Thyroid gland (tissue), 4 donors: Measurements from ENCODE around the gene OR56A5. TPM values are rescaled to one million over a fixed set of nuclear protein-coding genes. Genes with fewer than 3 reads are reported as not detected.

Source experiments
- DNase-seq, 2 donors: peaks; one replicate each; pipeline ENCODE4 v3.0.0-alpha.2; 2019
- H3K27ac ChIP-seq, 3 donors: fragments of 200-600 bp; sonication (generic); 1 replicate in 2 of 3; 2 replicates in 1 of 3; pipeline ENCODE4 v1.5.1; 2016 to 2019; ENCODE audit warnings: mild to moderate bottlenecking in 1 of 3, moderate library complexity in 1 of 3
- H3K27me3 ChIP-seq: fragments of 200-600 bp; sonication (generic); one replicate; pipeline ENCODE4 v1.5.1; 2019
- H3K36me3 ChIP-seq, 2 donors: fragments of 200-600 bp; sonication (generic); one replicate each; pipeline ENCODE4 v1.5.1; 2016 to 2019
- H3K4me1 ChIP-seq, 2 donors: fragments of 200-600 bp; sonication (generic); one replicate each; pipeline ENCODE4 v1.5.1; 2017 to 2019
- H3K4me3 ChIP-seq, 3 donors: fragments of 200-600 bp; sonication (generic); replicated peaks in 1 of 3; 1 replicate in 2 of 3; 2 replicates in 1 of 3; pipeline ENCODE4 v1.5.1; 2016; ENCODE audit warnings: mild to moderate bottlenecking in 1 of 3
- H3K9me3 ChIP-seq: fragments of 200-600 bp; sonication (generic); one replicate; pipeline ENCODE4 v1.5.1; 2017
- POLR2A ChIP-seq, 2 donors: fragments of 450-650 bp; IDR thresholded peaks; one replicate each; pipeline ENCODE4 v1.6.1; 2017; ENCODE audit warnings: antibody characterized with exemption in 2 of 2, mild to moderate bottlenecking in 2 of 2, moderate library complexity in 1 of 2
- WGBS, 2 donors: methylation state at CpG; one replicate each; pipeline ENCODE4 v1.1.5; 2017; 5-methylcytosine and 5-hydroxymethylcytosine counted together
- intact Hi-C: fragments of 100-400 bp; cut with DNase I; formaldehyde crosslinking; loops from one replicate; pipeline ENCODE4 v1.15.1; 2023
- total RNA-seq, 4 donors: library from RNA; depleted of rRNA; stranded (reverse); fragments of >200 nt; gene quantifications; one replicate each; pipeline ENCODE4 v1.2.3, GENCODE V29; 2016
- TF ChIP-seq, protein P1 (sequence below), 6 experiments: fragments of 200-600 bp in 3 of 6; fragments of 450-650 bp in 3 of 6; sonication (generic) in 3 of 6; IDR thresholded peaks; one replicate each; pipeline ENCODE4 v1.5.1; 2016 to 2019; ENCODE audit warnings: antibody characterized with exemption in 6 of 6, mild to moderate bottlenecking in 2 of 6, inconsistent platforms in 1 of 6, moderate library complexity in 1 of 6

The OR56A5 gene, protein sequence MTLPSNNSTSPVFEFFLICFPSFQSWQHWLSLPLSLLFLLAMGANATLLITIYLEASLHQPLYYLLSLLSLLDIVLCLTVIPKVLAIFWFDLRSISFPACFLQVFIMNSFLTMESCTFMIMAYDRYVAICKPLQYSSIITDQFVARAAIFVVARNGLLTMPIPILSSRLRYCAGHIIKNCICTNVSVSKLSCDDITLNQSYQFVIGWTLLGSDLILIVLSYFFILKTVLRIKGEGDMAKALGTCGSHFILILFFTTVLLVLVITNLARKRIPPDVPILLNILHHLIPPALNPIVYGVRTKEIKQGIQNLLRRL
- total RNA-seq: not detected

DNA sequence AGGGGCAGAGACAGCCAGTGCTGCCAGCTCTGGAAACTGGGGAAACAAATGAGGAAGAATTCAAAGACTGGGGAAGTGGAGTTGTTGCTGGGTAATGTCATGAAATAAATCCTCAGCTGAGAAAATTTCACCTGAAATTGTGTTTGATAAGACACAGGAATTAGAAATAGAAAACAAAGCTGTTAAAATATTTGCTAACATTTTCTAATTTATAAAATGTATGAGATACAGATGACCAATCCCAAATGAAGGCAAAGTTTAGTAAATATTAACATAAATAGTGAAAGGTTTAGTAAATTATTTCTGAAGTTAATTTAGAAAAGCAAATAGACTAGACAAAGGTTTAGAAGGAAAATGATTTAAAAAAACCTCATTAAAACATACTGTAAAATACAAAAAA lies at the start of gene OR56A5:
OR56A5 (minus strand) TSS at position 101 of the 400 bp plus-strand sequence; CDS start at position 101, 0 bp downstream.
- no peak for DNase-seq
- TF ChIP-seq POLR2A (IDR thresholded peaks at IDR 0.05): no peak
- TF ChIP-seq, protein P1, sequence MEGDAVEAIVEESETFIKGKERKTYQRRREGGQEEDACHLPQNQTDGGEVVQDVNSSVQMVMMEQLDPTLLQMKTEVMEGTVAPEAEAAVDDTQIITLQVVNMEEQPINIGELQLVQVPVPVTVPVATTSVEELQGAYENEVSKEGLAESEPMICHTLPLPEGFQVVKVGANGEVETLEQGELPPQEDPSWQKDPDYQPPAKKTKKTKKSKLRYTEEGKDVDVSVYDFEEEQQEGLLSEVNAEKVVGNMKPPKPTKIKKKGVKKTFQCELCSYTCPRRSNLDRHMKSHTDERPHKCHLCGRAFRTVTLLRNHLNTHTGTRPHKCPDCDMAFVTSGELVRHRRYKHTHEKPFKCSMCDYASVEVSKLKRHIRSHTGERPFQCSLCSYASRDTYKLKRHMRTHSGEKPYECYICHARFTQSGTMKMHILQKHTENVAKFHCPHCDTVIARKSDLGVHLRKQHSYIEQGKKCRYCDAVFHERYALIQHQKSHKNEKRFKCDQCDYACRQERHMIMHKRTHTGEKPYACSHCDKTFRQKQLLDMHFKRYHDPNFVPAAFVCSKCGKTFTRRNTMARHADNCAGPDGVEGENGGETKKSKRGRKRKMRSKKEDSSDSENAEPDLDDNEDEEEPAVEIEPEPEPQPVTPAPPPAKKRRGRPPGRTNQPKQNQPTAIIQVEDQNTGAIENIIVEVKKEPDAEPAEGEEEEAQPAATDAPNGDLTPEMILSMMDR (IDR thresholded peaks at IDR 0.05): no peak
- H3K27me3 ChIP-seq: no peaks in the 10 kb centered on the region
- no peak within 1 kb of the TSS for H3K27ac ChIP-seq
- H3K4me1 ChIP-seq: no peaks in the 10 kb centered on the region
- intact Hi-C loops: no loop called here
- H3K36me3 ChIP-seq: no peaks in the 10 kb centered on the region
- H3K9me3 ChIP-seq: no peaks in the 10 kb centered on the region
- H3K4me3 ChIP-seq: no peak within 1 kb of the TSS

DNA sequence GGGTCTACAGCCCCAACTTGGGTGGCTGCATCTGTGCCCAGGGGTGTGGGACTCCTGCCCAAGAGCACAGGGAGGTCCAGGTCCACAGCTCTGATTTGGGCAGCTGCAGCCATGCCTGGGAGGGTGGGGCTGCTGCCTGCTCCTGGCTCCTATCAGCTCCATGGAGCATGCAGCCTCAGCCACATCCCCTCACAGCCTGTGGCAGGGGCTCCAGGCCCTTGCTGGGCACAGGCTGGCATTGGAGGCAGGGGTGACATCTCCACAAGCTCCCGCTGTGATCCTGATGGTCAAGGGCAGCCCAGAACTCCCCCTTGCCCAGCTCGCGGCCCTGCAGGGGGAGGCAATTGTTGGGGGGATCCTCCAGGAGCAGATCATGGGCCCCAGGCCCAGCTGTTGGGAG lies 44.7 kb upstream of the OR56A5 start:
- Histone ChIP-seq H3K9me3 (no peaks in the 10 kb centered on the region), H3K27ac (no peak overlapping the region), H3K4me1 (no peaks in the 10 kb centered on the region), H3K36me3 (no peaks in the 10 kb centered on the region), H3K4me3 (no peak overlapping the region), H3K27me3 (no peaks in the 10 kb centered on the region)
- no peak for TF ChIP-seq POLR2A (IDR thresholded peaks at IDR 0.05)
- TF ChIP-seq, protein P1 (IDR thresholded peaks at IDR 0.05): no peak
- intact Hi-C loops: no loop called here
- WGBS, 2 donors: 69% methylated on average over 3 of the region's 3 CpGs; no CpG with 5 or more reads in 1 of the 2 donors
- DNase-seq: no peak

DNA sequence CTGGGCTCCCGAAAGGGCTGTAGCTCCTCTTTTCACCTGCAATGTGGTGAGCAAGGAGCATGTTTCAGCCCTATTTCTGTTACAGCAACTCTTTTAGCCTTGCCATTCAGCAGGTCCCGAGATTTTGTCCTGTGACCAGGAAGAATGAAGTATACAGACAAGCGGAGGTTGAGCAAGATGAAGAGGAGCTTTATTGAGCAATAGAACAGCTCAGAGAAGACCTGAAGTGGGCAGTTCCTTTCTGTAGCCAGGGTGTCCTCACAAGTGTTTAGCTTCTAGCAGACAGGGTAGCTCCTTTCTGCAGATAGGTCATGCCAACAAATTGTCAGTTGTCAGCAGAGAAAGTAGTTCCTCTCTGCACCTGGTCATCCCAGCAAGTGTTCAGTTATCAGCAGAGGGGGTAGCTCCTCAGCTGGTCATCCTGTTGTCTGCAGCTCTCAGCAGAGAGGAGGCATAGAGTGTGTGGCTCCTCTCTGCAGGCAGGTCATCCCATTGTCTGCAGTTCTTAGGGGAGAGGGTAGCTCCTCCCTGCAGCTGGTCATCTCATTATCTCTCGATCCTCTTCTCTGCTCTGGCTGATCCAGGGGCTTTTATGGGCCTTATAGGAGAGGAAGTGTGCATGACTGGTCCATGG lies 43.9 kb upstream of the OR56A5 start:
- Histone ChIP-seq H3K27ac (no peak overlapping the region), H3K27me3 (no peaks in the 10 kb centered on the region), H3K4me3 (no peak overlapping the region), H3K36me3 (no peaks in the 10 kb centered on the region), H3K4me1 (no peaks in the 10 kb centered on the region), H3K9me3 (no peaks in the 10 kb centered on the region)
- WGBS, 2 donors: 68 to 76% methylated on average over 3 to 4 of the region's 4 CpGs
- intact Hi-C loops: no loop called here
- TF ChIP-seq POLR2A (IDR thresholded peaks at IDR 0.05): no peak
- TF ChIP-seq, protein P1 (IDR thresholded peaks at IDR 0.05): no peak
- DNase-seq: no peak

DNA sequence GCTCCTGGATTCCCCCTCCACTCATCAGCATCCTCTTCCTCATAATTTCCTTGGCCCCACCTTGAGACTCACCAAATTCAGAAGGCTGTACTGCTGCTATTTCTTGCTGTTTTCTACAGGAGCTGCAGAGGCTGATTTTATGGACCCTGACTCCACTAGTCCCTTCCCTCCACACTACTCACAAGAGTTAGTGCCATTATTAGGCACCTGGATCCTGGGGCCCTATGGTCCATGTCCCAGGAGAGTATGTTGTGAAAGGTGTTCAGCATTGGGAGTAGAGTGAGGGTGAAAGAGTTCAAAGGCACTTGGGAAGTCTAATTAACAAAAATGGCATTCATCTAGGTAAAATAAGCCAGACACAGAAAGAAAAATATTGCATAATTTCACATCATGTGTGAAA lies 38.6 kb upstream of the OR56A5 start, which contains the start of gene OR56A4:
OR56A4 (minus strand) TSS at position 101 of the 400 bp plus-strand sequence. CDS start 3,954 bp downstream, outside the sequence.
- intact Hi-C loops: no loop called here
- Histone ChIP-seq H3K36me3 (no peaks in the 10 kb centered on the region), H3K27me3 (no peaks in the 10 kb centered on the region), H3K4me1 (no peaks in the 10 kb centered on the region), H3K4me3 (no peak within 1 kb of the TSS), H3K9me3 (no peaks in the 10 kb centered on the region), H3K27ac (no peak within 1 kb of the TSS)
- TF ChIP-seq, protein P1 (IDR thresholded peaks at IDR 0.05): no peak
- no peak for DNase-seq

DNA sequence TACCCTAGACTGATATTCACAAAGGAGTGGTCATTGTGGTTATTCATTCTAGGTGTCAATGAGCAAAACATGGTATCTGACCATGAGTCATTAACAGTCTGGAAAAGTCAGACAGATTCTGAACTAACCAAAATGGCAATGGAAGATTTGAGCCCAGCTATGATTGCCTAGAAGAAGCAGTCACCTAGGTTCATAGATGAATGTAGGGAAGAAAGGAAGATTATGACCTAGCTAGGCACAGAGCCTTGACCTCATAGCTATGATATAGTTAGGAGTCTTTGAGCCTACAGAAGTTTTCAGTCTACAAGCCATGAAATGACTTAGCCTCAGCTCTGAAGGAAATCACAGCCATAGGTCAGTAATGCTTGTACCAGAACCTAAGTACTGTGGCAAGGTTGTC lies 38.1 kb upstream of the OR56A5 start:
- Histone ChIP-seq H3K36me3 (no peaks in the 10 kb centered on the region), H3K27ac (no peak overlapping the region), H3K4me3 (no peak overlapping the region), H3K4me1 (no peaks in the 10 kb centered on the region), H3K9me3 (no peaks in the 10 kb centered on the region), H3K27me3 (no peaks in the 10 kb centered on the region)
- DNase-seq: no peak
- intact Hi-C loops: no loop called here
- TF ChIP-seq POLR2A (IDR thresholded peaks at IDR 0.05): no peak
- TF ChIP-seq, protein P1 (IDR thresholded peaks at IDR 0.05): no peak
